Measurements from ENCODE around the gene MAP3K2.

MAP3K2 gene

DNA sequence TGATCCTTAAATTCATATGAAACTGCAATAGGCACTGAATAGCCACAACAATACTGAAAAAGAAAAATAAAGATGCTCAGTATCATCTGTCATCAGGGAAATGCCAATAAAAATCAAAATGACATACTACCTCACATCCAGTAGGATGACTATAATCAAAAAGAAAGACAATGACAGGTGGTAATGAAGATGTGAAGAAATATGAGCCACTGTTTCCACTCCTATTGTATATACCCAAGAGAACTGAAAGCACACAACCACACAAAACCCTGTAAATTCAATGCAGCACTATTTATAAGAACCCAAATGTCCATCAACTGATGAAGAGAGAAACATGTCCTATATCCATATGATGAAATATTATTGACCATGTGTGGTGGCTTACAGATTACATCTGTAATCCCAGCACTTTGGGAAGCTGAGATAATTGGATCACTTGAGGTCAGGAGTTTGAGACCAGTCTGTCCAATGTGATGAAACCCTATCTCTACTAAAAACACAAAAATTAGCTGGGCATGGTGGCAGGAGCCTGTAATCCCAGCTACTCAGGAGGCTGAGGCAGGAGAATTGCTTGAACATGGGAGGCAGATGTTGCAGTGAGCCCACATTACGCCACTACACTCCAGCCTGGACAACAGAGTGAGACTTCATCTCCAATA, 39.9 kb downstream of the MAP3K2 start:
- DNase-seq = no peak

DNA sequence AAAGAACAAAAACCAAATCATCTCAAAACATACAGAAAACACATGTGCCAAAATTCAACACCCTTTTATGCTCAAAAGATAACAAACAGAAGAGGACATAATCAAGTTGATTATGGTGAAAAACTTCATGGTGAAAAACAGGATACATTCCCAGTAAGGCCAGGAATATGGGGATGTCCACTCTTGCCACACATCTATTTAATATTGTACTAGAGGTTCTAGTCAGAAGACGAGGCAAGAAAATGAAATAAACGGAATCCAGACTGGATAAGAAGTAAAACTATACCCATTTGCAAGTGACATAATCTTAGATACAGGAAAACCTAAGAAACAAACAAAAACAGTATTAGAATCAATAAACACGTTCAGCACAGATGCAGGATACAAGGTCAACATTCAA, 40.8 kb downstream of the MAP3K2 start:
- no peak for DNase-seq

DNA sequence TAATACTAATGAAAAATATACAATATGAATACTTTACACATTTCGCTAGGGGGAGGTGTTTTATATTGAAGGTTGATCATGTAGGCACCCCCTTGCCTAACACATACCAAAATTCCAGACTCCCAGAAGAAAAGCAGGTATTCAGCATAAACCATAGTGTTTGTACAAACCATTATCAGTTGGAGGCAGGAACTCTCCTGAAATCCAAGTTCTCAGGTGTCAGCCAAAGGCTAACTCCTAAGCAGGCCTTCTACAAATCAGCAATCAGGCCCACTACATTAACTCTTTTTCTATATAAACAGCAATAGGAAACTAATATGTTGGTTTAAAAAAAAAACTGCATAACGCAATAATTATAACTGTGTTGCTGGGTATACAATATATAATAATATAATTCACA, 44.5 kb downstream of the MAP3K2 start:
- DNase-seq = no peak

DNA sequence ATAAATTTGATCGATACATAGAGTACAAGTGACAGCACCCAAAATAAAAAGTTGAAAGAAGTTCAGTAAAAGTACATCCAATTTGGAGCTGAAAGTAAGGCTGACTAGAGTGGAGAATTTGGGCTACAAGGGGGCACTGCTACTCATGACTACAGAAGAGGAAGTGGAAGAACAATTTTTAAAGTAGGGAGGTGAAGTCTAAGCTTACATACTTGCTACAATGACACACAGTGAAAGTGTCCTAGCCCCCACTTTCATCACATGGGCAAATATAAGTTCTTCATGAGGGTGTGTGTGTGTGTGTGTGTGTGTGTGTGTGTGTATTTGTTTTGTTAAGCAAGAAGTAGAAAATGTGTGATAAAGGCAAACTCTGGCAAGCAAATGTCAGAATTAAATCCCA, 45.7 kb downstream of the MAP3K2 start:
- no peak for DNase-seq

DNA sequence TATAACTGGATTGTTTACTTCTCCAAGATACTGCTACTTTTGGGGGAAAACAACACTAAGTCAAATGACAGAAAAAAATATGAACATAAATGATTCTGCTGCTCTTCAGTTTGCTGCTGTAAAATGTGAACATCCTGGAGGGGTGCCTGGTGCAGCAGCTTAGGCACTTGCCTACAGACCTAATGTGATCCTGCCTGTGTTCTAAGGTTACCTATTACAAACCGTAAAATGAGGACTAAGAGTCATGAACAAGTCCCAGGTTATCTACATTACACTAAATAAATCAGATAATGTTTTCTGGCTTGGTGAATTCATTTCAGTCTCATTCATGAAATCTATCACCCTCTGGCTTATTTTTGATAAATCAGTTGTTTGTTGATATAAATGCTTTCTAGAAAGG, 55.4 kb downstream of the MAP3K2 start:
- no peak for DNase-seq

DNA sequence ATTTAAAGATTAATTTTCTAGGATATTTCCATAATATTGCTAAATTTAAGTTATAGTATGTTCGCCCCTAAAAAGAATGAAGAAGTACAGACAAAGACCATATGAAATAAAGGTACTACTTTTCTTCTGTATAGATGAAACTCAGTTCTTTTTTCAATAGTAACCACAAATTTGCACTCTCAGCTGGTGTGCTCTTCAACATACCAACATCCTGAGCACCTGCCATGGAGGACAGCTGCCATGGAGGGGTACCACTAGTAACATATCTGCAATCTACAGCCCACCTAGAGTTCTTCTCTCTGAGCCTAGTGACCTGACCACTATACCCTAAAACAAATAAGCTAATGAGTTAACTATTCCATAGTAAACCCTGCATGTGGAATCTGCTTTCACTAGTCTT, 57.0 kb downstream of the MAP3K2 start:
- DNase-seq = no peak

DNA sequence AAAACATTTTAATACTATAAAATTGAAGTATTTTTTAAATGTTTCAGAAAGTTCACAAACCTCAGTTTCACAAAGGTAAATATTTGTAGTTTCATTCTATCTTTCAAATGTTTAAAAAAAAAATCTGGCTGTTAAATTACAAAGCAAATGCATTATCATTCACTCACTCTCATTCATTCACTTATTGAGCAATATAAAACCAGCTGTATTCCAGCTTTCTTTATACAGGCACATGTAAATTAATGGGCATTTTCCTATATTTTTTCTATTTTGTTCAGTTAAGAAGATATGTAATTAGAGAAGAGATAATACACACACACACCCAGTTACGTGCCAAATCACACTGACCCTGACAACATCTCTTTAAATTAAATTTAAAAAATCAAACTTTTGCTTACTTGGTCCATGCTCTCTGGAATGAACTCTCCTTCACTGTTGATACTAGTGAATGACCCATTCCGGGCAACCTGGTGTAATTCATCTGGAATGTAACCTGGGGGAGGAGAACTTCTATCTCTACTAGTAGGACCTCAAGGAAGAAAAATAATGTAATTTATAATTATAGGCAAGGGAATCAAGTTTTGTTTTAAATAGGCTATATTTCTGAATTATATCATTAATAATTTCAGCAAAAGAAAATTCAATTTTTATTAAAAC, 61.4 kb downstream of the MAP3K2 start:
- peak; percentile 56 for DNase-seq

DNA sequence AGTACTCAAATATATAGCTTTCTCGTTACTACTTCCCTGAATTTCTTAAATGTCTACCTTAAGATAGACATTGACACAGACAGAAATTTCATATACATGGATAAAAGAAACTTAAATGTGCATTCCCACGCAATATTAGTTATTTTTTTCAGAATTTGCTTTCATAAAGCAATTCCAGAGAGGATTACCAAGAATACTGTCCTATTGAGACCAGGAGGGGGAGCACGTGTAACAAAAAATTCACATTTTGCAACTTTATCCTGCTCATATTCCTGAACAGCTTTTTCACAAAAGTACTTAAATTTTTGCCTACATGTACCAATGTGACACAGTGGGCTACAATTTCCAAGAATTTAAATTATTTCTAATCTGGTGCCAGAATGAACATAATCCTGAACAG, 63.1 kb downstream of the MAP3K2 start:
- DNase-seq = peak; percentile 13

DNA sequence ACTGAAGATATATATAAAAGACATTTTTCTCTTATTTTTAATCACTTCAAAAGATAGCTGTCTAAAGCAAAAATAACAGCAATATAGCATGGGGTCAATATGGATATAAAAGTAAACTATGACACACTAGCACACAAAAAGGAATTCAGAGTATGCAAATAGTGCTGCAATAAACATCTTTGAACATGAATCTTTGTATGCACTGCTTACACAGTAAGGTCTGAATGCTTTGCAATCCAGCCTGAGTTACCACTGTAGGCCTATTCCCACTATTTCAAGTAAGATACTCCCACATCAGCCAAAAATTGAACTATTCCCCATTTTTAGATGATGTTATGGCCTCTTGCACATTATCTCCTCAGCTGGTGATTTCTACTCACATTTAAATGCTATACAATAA, 66.5 kb downstream of the MAP3K2 start:
- no peak for DNase-seq

DNA sequence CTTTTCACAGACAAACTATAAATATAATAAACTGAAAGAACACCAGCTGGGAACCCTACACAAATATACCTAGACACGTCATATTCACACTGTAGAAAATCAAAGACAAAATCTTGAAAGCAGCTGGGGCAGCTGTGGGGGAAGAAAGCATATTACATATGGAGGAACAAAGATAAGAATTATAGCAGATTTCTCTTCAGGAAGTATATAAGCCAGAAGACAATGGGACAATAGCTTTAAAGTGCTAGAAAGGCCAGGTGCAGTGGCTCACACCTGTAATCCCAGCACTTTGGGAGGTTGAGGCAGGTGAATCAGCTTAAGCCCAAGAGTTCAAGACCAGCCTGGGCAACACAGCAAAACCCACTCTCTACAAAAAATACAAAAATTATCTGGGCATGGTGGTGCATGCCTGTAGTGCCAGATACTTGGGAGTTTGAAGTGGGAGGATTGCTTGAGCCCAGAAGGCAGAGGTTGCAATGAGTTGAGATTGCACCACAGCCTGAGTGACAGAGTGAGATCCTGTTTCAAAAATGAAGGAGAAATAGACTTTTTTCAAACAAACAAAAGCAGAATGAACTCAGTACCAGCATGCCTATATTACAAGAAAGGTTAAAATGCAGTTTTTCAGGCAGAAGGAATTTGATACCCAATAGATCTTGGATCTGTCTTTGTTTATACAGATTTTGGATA, 67.0 kb downstream of the MAP3K2 start:
- DNase-seq = peak; percentile 3

DNA sequence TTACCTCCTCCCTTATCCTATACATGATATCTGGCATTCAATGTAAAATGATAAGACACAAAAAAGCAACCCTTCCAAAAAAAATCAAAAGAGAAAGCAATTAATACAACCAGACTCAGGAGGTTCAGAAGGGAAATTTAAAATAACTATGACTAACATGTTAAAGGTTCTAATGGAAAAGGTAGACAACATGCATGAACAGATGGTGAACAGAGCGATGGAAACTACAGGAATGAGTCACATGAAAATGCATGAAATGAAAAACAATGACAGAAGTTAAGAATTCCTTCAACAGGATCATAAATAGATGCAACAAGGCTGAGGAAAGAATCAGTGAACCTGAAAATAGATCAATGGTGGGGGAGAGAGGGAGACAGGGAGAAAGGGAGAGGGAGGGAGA, 67.7 kb downstream of the MAP3K2 start:
- DNase-seq = no peak

DNA sequence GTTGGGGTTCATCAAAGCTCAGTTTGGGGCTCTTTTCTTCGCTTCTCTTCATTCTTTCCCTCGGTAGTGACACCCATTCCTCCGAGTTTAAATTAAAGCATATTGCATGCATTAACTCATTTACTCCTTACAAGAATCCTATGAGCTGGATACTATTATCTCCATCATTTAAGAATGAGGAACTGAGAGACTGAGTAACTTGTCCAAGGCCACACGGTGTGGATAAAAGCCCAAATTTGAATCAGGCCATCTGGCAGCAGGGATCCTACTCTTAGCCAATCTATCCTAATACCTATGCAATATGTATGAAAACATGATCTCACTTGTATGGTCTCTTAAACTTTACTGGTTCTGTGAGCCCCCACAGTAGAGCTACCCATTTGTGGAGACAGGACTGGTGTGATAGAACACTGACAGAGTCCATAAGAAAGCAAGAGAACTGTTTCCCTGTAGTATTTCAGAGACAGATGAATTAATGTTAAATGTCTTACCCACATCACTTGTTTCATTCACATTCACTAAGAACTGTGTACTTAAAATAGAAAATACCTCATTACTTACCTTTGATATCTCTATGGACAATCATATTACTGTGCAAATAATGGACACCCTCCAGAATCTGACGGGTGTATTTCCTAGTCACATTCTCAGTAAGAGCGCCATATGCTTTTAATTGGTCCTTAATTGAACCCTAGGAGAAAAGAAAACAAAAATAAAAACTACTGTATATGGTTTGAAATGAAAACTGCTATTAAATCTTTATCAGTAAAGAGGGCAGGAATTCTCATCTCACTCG, 73.4 kb downstream of the MAP3K2 start:
- DNase-seq = no peak

DNA sequence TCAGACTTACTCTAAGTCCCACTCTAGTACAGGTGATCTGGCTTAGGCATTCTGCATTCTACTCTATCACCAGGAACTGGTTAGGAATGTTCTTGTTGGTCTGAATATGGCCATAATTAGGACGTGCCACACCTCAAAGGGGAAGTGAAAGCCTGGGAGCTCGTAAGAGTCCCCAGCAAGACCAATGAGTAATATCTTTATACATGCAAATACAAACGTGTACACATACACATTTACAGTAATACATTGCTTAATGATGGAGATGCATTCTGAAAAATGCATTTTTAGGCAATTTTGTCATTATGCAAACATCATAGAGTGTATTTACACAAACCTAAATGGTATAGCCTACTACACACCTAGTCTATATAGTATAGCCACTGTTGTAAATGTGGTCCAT, 74.4 kb downstream of the MAP3K2 start:
- no peak for DNase-seq

DNA sequence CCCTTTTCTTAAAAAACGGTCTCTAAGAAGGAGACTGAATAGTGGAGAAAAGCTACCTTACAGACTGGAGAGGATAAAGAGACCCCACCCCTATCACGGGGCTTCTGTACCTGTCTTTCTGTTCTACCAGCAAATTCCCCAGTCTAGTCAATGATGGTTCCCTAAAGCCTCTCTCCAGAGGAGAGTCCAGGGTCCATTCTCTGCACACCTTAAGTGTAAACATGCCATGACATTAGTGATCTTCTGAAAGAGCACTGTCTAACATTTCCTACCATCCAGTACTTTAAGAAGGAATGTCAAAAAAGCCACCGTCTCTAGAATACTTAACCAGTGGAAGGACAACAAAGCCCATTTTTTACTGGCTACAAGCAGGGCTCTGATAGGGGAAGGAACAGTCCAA, 76.8 kb downstream of the MAP3K2 start:
- no peak for DNase-seq

DNA sequence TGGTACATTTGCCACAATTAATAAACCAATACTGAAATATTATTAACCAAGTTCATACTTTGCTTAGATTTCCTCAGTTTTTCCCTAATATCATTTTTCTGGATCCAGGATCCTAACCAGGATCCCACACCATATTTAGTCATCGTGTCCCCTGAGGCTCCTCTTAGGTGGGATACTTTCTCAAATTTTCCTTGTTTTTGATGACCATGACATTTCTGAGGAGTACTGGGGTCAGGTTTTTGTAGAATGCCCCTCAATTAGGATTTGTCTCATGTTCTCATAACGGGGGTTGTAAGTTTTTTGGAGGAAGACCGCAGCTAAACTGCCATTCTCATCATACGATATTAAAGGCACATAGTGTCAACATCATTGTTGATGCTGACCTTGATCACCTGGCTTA, 78.3 kb downstream of the MAP3K2 start:
- DNase-seq = no peak

DNA sequence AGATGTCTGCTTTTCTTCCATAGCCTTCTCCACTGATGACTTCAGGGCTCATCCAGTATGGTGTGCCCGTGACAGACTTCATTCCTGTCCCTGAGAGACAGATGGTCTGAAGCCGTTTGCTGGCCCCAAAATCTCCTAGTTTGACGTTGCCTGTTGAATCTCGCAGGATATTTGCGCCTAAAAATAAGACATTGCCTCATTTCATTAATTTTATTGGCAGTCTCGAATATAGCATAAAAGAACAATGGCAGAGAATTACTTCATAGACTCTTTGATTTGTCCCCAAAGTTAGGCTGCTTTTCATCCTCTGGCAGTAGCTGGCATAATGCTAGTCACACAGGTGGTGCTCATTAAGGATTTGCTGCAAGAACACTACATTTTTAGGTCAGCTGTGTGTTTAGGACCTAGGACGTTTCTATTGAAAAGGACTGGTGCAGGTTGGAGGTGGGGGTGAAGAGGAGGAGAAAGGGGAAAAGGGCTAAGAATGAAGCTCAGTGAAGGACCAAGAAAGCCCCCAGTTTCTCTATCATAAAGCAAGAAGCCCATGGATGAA, 79.1 kb downstream of the MAP3K2 start:
- DNase-seq = no peak

DNA sequence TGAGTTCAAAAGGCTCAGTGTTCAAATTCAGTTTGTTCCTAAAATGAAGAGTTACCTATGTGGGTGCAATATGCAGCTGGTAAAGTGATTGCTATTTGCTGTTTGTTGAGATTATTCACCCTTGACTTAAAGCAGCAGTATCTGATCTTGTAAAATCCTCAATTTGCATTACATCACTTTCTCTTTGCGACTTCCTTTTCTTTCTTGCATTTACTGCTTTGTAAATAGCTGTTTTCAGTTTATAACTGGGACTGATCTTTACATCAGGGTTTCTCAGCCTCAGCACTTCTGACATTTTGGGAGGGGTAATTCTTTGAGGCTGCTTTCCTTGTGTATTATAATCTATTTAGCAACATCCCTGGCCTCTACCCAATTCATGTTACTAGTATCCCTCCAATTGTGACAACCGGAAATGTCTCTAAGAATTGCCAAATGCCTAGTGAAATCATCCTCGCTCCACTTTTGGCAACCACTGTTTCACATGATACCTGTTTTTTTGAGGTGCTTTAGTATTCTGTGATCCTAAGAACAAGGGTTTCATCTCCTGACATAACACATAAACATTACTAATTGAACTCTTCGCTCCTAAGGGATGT, 81.7 kb downstream of the MAP3K2 start:
- no peak for DNase-seq

DNA sequence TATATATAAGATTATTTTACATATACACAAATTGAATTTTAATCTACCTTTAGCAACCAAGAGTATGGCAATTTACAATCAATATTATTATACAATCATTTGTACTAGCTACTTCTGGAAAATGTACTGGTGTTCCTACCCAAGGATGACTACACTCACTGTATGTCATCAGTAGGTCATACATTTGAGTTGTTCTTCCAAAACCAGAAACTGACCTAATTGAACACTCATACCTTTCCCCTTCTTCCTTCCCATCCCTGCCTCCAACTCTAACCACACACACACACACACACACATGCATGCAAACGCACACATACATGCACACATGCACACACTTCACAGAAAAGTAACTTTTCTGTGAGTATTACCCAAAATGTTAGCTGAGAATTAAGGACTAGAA, 85.6 kb downstream of the MAP3K2 start:
- DNase-seq = no peak

DNA sequence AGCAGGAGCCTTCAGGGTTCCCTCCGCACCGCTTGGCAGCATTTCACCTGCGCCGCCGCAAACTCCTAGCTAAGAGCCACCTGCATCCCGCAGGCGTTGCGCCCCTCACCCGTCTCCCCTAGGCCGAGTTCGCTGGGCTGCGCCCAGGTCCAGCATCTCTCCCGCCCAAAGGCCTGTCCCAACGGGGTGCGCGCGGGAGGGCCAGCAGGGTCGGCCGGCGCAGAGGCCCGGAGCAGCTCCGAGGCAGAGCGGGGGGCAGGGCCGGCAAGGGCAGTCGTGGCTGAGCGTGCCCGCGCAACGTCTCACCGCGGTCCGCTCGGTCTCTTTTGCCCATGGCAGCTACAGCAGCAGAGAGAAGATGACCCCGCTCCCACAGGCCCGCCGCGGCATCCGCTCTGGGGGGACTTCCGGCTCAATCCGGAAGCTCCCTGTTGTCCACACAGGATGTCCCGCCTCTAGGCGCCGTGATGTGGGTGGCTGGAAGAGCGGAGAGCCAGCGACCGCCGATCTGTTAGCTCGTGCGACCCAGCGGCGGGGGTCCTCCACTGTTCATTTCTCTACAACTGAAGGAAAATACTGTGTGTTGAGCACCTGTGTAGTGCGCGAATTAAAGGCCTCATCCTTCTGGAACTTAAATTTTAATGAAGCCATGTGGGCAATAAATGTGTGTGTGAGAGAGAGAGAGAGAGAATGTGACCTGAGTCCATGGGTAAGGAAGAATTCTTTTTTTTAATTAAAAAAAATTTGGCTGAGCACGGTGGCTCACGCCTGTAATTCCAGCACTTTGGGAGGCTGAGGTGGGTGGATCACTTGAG, 93.8 kb downstream of the MAP3K2 start, which contains the start of gene ERCC3:
Gene ERCC3 (minus strand): TSS at position 397 of the 815 bp plus-strand sequence. CDS start 63 bp downstream, at position 334.
- peak; percentile 82 for DNase-seq

DNA sequence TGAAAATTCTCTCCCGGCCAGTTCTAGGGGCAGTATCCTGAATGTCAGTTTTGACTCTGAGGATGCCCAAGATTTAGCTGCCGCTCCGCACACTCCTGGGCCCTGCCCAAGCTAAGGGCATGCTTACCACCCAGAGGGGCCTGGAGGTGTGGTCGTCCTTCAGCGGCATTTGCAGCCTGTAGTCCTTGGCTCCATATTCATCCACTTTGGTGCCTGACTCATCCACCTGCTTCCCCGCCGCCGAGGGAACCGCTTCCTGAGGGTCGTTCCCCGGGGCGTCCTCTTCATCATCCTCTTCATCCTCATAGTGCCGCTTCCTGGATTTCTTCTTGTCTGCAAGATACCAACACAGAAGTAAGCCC, 94.4 kb downstream of the MAP3K2 start:
- no peak for DNase-seq

DNA sequence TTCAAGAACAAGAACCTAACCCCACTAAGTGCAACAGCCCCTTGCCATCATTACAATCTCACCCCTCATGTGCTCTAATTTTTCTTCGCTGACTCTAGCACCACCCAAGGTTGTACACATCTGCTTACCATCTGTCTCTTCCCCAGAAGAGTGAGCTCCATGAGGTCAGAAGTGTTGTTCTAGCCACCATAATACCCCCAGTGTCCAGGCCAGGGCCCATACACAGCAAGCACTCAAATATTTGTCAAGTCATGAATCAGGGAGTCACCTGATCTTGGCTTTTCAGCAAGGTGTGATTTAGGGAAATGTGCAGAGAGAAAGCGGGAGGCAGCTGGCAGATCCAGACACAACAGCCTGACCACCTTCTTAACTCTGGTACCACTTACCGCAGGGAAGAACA, 99.5 kb downstream of the MAP3K2 start:
- DNase-seq = no peak

DNA sequence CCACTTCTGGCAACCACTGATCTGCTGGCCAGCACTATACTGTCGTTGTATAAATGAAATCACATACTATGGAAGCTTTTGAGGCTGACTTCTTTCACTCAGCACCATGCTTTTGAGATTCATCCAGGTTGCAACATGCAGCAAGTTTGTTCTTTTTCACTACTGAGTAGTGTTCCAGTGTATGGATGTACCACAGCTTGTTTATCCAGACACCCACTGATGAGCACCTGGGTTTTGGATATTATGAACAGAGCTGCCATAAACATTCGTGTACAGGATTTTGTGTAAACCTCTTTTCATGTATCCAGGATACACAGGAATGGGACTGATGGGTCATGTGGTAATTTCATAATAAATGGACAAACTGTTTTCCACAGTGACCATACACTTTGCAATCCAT, 104.5 kb downstream of the MAP3K2 start:
- no peak for DNase-seq

Measured in NCI-H226 (cell line).